Measurements from ENCODE around the gene CAMSAP1. TPM values are rescaled to one million over a fixed set of nuclear protein-coding genes. Genes with fewer than 3 reads are reported as not detected.

CAMSAP1 gene
- total RNA-seq, 2 experiments from 2014 or later: 20.2 to 27.0 TPM

- Mint-ChIP-seq H3K27ac (no peak overlapping the region), H3K36me3 (ENCODE audit: low read depth) (peaks cover 8% of the 10 kb centered on the region), H3K4me1 (ENCODE audit: low read depth) (peaks cover 31% of the 10 kb centered on the region), H3K27me3 (no peaks in the 10 kb centered on the region), H3K4me3 (no peak overlapping the region), H3K9me3 (no peaks in the 10 kb centered on the region)
- no peak for TF ChIP-seq CTCF (IDR thresholded peaks at IDR 0.05)
- POLR2A ChIA-PET: interaction anchor here (0.7 kb wide), 1 partner anchor 178 kb away, joined by 3 read pairs; no protein-coding TSS in a partner anchor
- ATAC-seq (no peak), DNase-seq (no peak)
- CTCF ChIA-PET: interaction anchor here (0.8 kb wide), 1 partner anchor 11 kb away, joined by 3 read pairs; no protein-coding TSS in a partner anchor
- intact Hi-C loops (cut with micrococcal nuclease): no loop called here
These were observed 26.9 kb downstream of the CAMSAP1 start for GRCh38 chr9:135880438-135880837.

- no peaks in the 10 kb centered on the region for H3K9me3 Mint-ChIP-seq
- DNase-seq: no peak
- no peak for ATAC-seq
- no peaks in the 10 kb centered on the region for H3K27me3 Mint-ChIP-seq
- no peak for TF ChIP-seq CTCF (IDR thresholded peaks at IDR 0.05)
- peaks cover 26% of the 10 kb centered on the region for H3K4me1 Mint-ChIP-seq (ENCODE audit: low read depth)
- no peak overlapping the region for H3K4me3 Mint-ChIP-seq
- POLR2A ChIA-PET: interaction anchor here (0.7 kb wide), 1 partner anchor 178 kb away, joined by 3 read pairs; no protein-coding TSS in a partner anchor
- H3K36me3 Mint-ChIP-seq (ENCODE audit: low read depth): peaks cover 8% of the 10 kb centered on the region
- CTCF ChIA-PET: no interaction called here
- H3K27ac Mint-ChIP-seq: no peak overlapping the region
- intact Hi-C loops (cut with micrococcal nuclease): no loop called here
These were observed 27.7 kb downstream of the CAMSAP1 start for GRCh38 chr9:135879619-135880018.

GRCh38 chr9:135879237-135879601 lies 28.1 kb downstream of the CAMSAP1 start:
- ChIA-PET CTCF (no interaction called here), POLR2A (no interaction called here)
- intact Hi-C loops (cut with micrococcal nuclease): no loop called here
- Mint-ChIP-seq H3K27ac (no peak overlapping the region), H3K9me3 (no peaks in the 10 kb centered on the region), H3K36me3 (ENCODE audit: low read depth) (peaks cover 8% of the 10 kb centered on the region), H3K27me3 (no peaks in the 10 kb centered on the region), H3K4me3 (no peak overlapping the region), H3K4me1 (ENCODE audit: low read depth) (peaks cover 23% of the 10 kb centered on the region)
- TF ChIP-seq CTCF (IDR thresholded peaks at IDR 0.05): no peak
- no peak for ATAC-seq
- no peak for DNase-seq

GRCh38 chr9:135878528-135879236 lies 28.7 kb downstream of the CAMSAP1 start:
- Mint-ChIP-seq H3K4me1 (ENCODE audit: low read depth) (peaks cover 17% of the 10 kb centered on the region), H3K27me3 (no peaks in the 10 kb centered on the region), H3K36me3 (ENCODE audit: low read depth) (peaks cover 8% of the 10 kb centered on the region), H3K27ac (no peak overlapping the region), H3K4me3 (no peak overlapping the region), H3K9me3 (no peaks in the 10 kb centered on the region)
- intact Hi-C loops (cut with micrococcal nuclease): no loop called here
- ATAC-seq (no peak), DNase-seq (no peak)
- ChIA-PET CTCF (no interaction called here), POLR2A (no interaction called here)
- TF ChIP-seq CTCF (IDR thresholded peaks at IDR 0.05): no peak

GRCh38 chr9:135877791-135878527 lies 29.4 kb downstream of the CAMSAP1 start:
- ChIA-PET POLR2A (interaction anchor here (0.6 kb wide), 1 partner anchor 1118 kb away, joined by 3 read pairs; no protein-coding TSS in a partner anchor), CTCF (no interaction called here)

More at GRCh38 chr9:135877791-135878527, 29.4 kb downstream of the CAMSAP1 start:
- H3K4me3 Mint-ChIP-seq: no peak overlapping the region
- intact Hi-C loops (cut with micrococcal nuclease): no loop called here
- no peaks in the 10 kb centered on the region for H3K9me3 Mint-ChIP-seq
- no peak overlapping the region for H3K27ac Mint-ChIP-seq
- no peak for ATAC-seq
- no peak for TF ChIP-seq CTCF (IDR thresholded peaks at IDR 0.05)
- H3K4me1 Mint-ChIP-seq (ENCODE audit: low read depth): peaks cover 12% of the 10 kb centered on the region
- DNase-seq: no peak
- peaks cover 8% of the 10 kb centered on the region for H3K36me3 Mint-ChIP-seq (ENCODE audit: low read depth)
- no peaks in the 10 kb centered on the region for H3K27me3 Mint-ChIP-seq

Data from activated CD8-positive, alpha-beta T cell treated with anti-CD3 and anti-CD28 coated beads for 36 hours (primary cell).